Fibroblast of skin of right quadriceps (primary cell): Measurements from ENCODE around the gene B4GALNT1.

ENCODE experiments used
- DNase-seq: peaks from one replicate; pipeline ENCODE4 v3.0.0-alpha.2; 2013

B4GALNT1 gene

GRCh38 chr12:57583008-57583831, 49.8 kb downstream of the B4GALNT1 start:
- peak; percentile 78 for DNase-seq

- DNase-seq: no peak
Observed at GRCh38 chr12:57582440-57582839, 50.6 kb downstream of the B4GALNT1 start.

- DNase-seq: no peak
Observed at GRCh38 chr12:57581802-57582201, 51.2 kb downstream of the B4GALNT1 start.

GRCh38 chr12:57580466-57580795, 52.6 kb downstream of the B4GALNT1 start:
- no peak for DNase-seq

GRCh38 chr12:57579677-57580465, 53.1 kb downstream of the B4GALNT1 start:
- DNase-seq: no peak

- DNase-seq: no peak
Observed at GRCh38 chr12:57579011-57579410, 54.0 kb downstream of the B4GALNT1 start.

- no peak for DNase-seq
Observed at GRCh38 chr12:57577981-57578758, 54.8 kb downstream of the B4GALNT1 start.

GRCh38 chr12:57576613-57577160, 56.3 kb downstream of the B4GALNT1 start:
- no peak for DNase-seq
